Nephron (organoid): ENCODE measurements around the gene EEF1AKMT3.

Experiments used
- H3K27ac Mint-ChIP-seq, 3 experiments: 2 replicates each; pipeline ENCODE4 v1.8.0; 2020; ENCODE audit warnings: mixed read lengths in 3 of 3, mild to moderate bottlenecking in 2 of 3, moderate library complexity in 1 of 3
- H3K27me3 Mint-ChIP-seq: 2 replicates; pipeline ENCODE4 v1.8.0; 2021; ENCODE audit warnings: low read depth, mild to moderate bottlenecking, moderate library complexity, mixed read lengths
- H3K36me3 Mint-ChIP-seq: 2 replicates; pipeline ENCODE4 v1.8.0; 2020; ENCODE audit warnings: low read depth, mixed read lengths
- H3K4me1 Mint-ChIP-seq: 2 replicates; pipeline ENCODE4 v1.8.0; 2020; ENCODE audit warnings: mixed read lengths
- H3K4me3 Mint-ChIP-seq, 3 experiments: 2 replicates each; pipeline ENCODE4 v1.8.0; 2020; ENCODE audit warnings: mild to moderate bottlenecking in 3 of 3, mixed read lengths in 3 of 3, moderate library complexity in 2 of 3
- H3K9me3 Mint-ChIP-seq: 2 replicates; pipeline ENCODE4 v1.8.0; 2020; ENCODE audit warnings: mixed read lengths
- CTCF ChIP-seq, 3 experiments: fragments of 200-600 bp; sonication (generic); IDR thresholded peaks; one replicate each; pipeline ENCODE4 v1.5.0; 2021; ENCODE audit warnings: antibody characterized with exemption in 3 of 3; ENCODE audit not compliant: unreplicated experiment in 3 of 3

EEF1AKMT3 gene

GRCh38 chr12:57741413-57741789 lies 31.0 kb upstream of the EEF1AKMT3 start:
- no peaks in the 10 kb centered on the region for H3K9me3 Mint-ChIP-seq

GRCh38 chr12:57741844-57742738 lies 30.3 kb upstream of the EEF1AKMT3 start:
- Mint-ChIP-seq H3K27me3 (peaks cover 46% of the 10 kb centered on the region), H3K4me3 (peak overlapping the region in 2 of 3 experiments; percentile 31 to 58), H3K27ac (no peak overlapping the region), H3K9me3 (no peaks in the 10 kb centered on the region), H3K4me1 (peaks cover 23% of the 10 kb centered on the region), H3K36me3 (peaks cover 16% of the 10 kb centered on the region)
- no peak for TF ChIP-seq CTCF (IDR thresholded peaks at IDR 0.05; ENCODE audit: unreplicated experiment in 3 of 3)

More at GRCh38 chr12:57741413-57741789, 31.0 kb upstream of the EEF1AKMT3 start:
- H3K4me1 Mint-ChIP-seq: peaks cover 28% of the 10 kb centered on the region
- H3K27me3 Mint-ChIP-seq: peaks cover 53% of the 10 kb centered on the region
- no peak for TF ChIP-seq CTCF (IDR thresholded peaks at IDR 0.05; ENCODE audit: unreplicated experiment in 3 of 3)
- peaks cover 9% of the 10 kb centered on the region for H3K36me3 Mint-ChIP-seq
- peak overlapping the region in 2 of 3 experiments; percentile 31 to 58 for H3K4me3 Mint-ChIP-seq
- no peak overlapping the region for H3K27ac Mint-ChIP-seq

GRCh38 chr12:57743769-57744168 lies 28.6 kb upstream of the EEF1AKMT3 start:
- H3K36me3 Mint-ChIP-seq: peaks cover 29% of the 10 kb centered on the region
- no peaks in the 10 kb centered on the region for H3K9me3 Mint-ChIP-seq
- peaks cover 22% of the 10 kb centered on the region for H3K4me1 Mint-ChIP-seq
- peaks cover 39% of the 10 kb centered on the region for H3K27me3 Mint-ChIP-seq
- peak overlapping the region in 1 of 3 experiments; percentile 94 for H3K27ac Mint-ChIP-seq
- TF ChIP-seq CTCF (IDR thresholded peaks at IDR 0.05; ENCODE audit: unreplicated experiment in 3 of 3): no peak
- peak overlapping the region; percentile 87 to 89 (median 88) for H3K4me3 Mint-ChIP-seq

- Mint-ChIP-seq H3K36me3 (peaks cover 34% of the 10 kb centered on the region), H3K27me3 (peaks cover 34% of the 10 kb centered on the region), H3K4me3 (peak overlapping the region; percentile 87 to 89 (median 88)), H3K27ac (peak overlapping the region; percentile 90 to 98 (median 94)), H3K9me3 (no peaks in the 10 kb centered on the region), H3K4me1 (peaks cover 17% of the 10 kb centered on the region)
- TF ChIP-seq CTCF (IDR thresholded peaks at IDR 0.05; ENCODE audit: unreplicated experiment in 3 of 3): no peak
These were observed 28.1 kb upstream of the EEF1AKMT3 start for GRCh38 chr12:57744194-57744776.

- H3K4me1 Mint-ChIP-seq: peaks cover 14% of the 10 kb centered on the region
- peak within 1 kb of the TSS; percentile 87 to 89 (median 88) for H3K4me3 Mint-ChIP-seq
- TF ChIP-seq CTCF (IDR thresholded peaks at IDR 0.05; ENCODE audit: unreplicated experiment in 3 of 3): no peak
- H3K9me3 Mint-ChIP-seq: no peaks in the 10 kb centered on the region
- H3K27me3 Mint-ChIP-seq: peaks cover 28% of the 10 kb centered on the region
- H3K36me3 Mint-ChIP-seq: peaks cover 37% of the 10 kb centered on the region
- H3K27ac Mint-ChIP-seq: peak within 1 kb of the TSS; percentile 90 to 98 (median 94)
These were observed 27.5 kb upstream of the EEF1AKMT3 start, which contains the start of gene TSPAN31 for GRCh38 chr12:57744777-57745484. TSPAN31 (plus strand) TSS chr12:57745039; CDS start chr12:57745155, 116 bp downstream.
